Neuronal stem cell (in vitro differentiated cells): ENCODE measurements around the gene PMF1.
A peak's percentile ranks its signal among the peaks of the same experiment; 100 is the strongest.
"Not testable (repeated sequence)": the region's sequence is repeated elsewhere in the genome, so short reads cannot be mapped to it uniquely, and the experiment has no call there.

Experiments
- DNase-seq: peaks from one replicate; pipeline ENCODE4 v3.0.0-alpha.2; 2013; ENCODE audit warnings: low spot score
- H2AFZ ChIP-seq: one replicate; pipeline ENCODE4 v1.6.1; 2013; ENCODE audit warnings: mild to moderate bottlenecking, low read length, inconsistent platforms
- H2AK5ac ChIP-seq: 2 replicates; pipeline ENCODE4 v1.6.1; 2013; ENCODE audit warnings: low read depth, mild to moderate bottlenecking, inconsistent platforms, low read length, moderate library complexity, mixed read lengths
- H2BK120ac ChIP-seq: 2 replicates; pipeline ENCODE4 v1.6.1; 2013; ENCODE audit warnings: low read depth, mild to moderate bottlenecking, inconsistent platforms, low read length, moderate library complexity, mixed read lengths
- H2BK12ac ChIP-seq: one replicate; pipeline ENCODE4 v1.6.1; 2013; ENCODE audit warnings: low read length, inconsistent platforms
- H2BK15ac ChIP-seq: 2 replicates; pipeline ENCODE4 v1.6.1; 2013; ENCODE audit warnings: mild to moderate bottlenecking, low read length, inconsistent platforms, mixed read lengths
- H2BK5ac ChIP-seq: one replicate; pipeline ENCODE4 v1.6.1; 2013; ENCODE audit warnings: inconsistent platforms, mild to moderate bottlenecking, low read length, moderate library complexity
- H3K14ac ChIP-seq: one replicate; pipeline ENCODE4 v1.6.1; 2013; ENCODE audit warnings: low read length, inconsistent platforms
- H3K18ac ChIP-seq: 2 replicates; pipeline ENCODE4 v1.6.1; 2013; ENCODE audit warnings: low read length, inconsistent platforms
- H3K23ac ChIP-seq: 2 replicates; pipeline ENCODE4 v1.6.1; 2013; ENCODE audit warnings: low read depth, mild to moderate bottlenecking, mixed read lengths, low read length, inconsistent platforms; ENCODE audit not compliant: poor library complexity
- H3K27ac ChIP-seq: replicated peaks from 3 replicates; pipeline ENCODE4 v1.5.1; 2013; ENCODE audit warnings: low read length, inconsistent platforms
- H3K27me3 ChIP-seq, 3 experiments: 2 replicates each; pipeline ENCODE4 v1.6.1; 2013; ENCODE audit warnings: low read length in 3 of 3, mild to moderate bottlenecking in 2 of 3, inconsistent platforms in 1 of 3, low read depth in 1 of 3, mixed read lengths in 1 of 3, moderate library complexity in 1 of 3; ENCODE audit not compliant: control insufficient read depth in 3 of 3, insufficient read depth in 3 of 3
- H3K36me3 ChIP-seq, 2 donors: replicated peaks in 1 of 2; 2 replicates each; pipeline ENCODE4 v1.6.1; 2013; ENCODE audit warnings: low read length in 2 of 2; ENCODE audit not compliant: control insufficient read depth in 2 of 2, insufficient read depth in 2 of 2
- H3K4ac ChIP-seq: 2 replicates; pipeline ENCODE4 v1.6.1; 2013; ENCODE audit warnings: inconsistent platforms, mild to moderate bottlenecking, low read length, moderate library complexity
- H3K4me1 ChIP-seq, 2 donors: 1 replicate in 1 of 2; 2 replicates in 1 of 2; pipeline ENCODE4 v1.6.1; 2013; ENCODE audit warnings: low read length in 2 of 2, low read depth in 1 of 2; ENCODE audit not compliant: control insufficient read depth in 2 of 2, insufficient read depth in 1 of 2
- H3K4me2 ChIP-seq: one replicate; pipeline ENCODE4 v1.6.1; 2013; ENCODE audit warnings: mild to moderate bottlenecking, low read length, inconsistent platforms; ENCODE audit not compliant: insufficient read depth, poor library complexity, severe bottlenecking
- H3K4me3 ChIP-seq, 2 donors: 2 replicates each; pipeline ENCODE4 v1.5.1; 2013; ENCODE audit warnings: low read length in 2 of 2, mild to moderate bottlenecking in 2 of 2, inconsistent platforms in 1 of 2, moderate library complexity in 1 of 2
- H3K79me1 ChIP-seq: one replicate; pipeline ENCODE4 v1.6.1; 2013; ENCODE audit warnings: low read depth, mild to moderate bottlenecking, inconsistent platforms, low read length, moderate library complexity
- H3K9ac ChIP-seq: one replicate; pipeline ENCODE4 v1.6.1; 2013; ENCODE audit warnings: mild to moderate bottlenecking, low read depth, low read length, inconsistent platforms; ENCODE audit not compliant: poor library complexity
- H3K9me3 ChIP-seq, 2 donors: replicated peaks in 1 of 2; 2 replicates each; pipeline versions ENCODE3 to v1.6.1; 2013; ENCODE audit warnings: low read length in 2 of 2, mild to moderate bottlenecking in 2 of 2, inconsistent platforms in 1 of 2, low read depth in 1 of 2, mixed read lengths in 1 of 2, moderate library complexity in 1 of 2; ENCODE audit not compliant: control insufficient read depth in 2 of 2, insufficient read depth in 1 of 2
- H4K8ac ChIP-seq: one replicate; pipeline ENCODE4 v1.6.1; 2013; ENCODE audit warnings: low read depth, mild to moderate bottlenecking, inconsistent platforms, low read length, moderate library complexity
- H4K91ac ChIP-seq: one replicate; pipeline ENCODE4 v1.6.1; 2013; ENCODE audit warnings: low read length, low read depth, mild to moderate bottlenecking, inconsistent platforms; ENCODE audit not compliant: poor library complexity
- WGBS, 2 donors: extraction: QIAGEN DNeasy Blood & Tissue Kit; methylation state at CpG; one replicate each; pipeline ENCODE4 v1.1.7; 2013; ENCODE audit warnings: missing lambda C conversion rate in 2 of 2, mixed read lengths in 1 of 2; ENCODE audit not compliant: insufficient read length in 2 of 2, insufficient replicate concordance in 1 of 2; ENCODE audit errors: extremely low coverage in 2 of 2; 5-methylcytosine and 5-hydroxymethylcytosine counted together

The PMF1 gene

GRCh38 chr1:156180471-156180870 is 32.3 kb upstream of the PMF1 start:
- WGBS, 2 donors, result no CpG with 5 or more reads among the region's 3 CpGs
- H3K4ac ChIP-seq, result no peak overlapping the region
- no peaks in the 10 kb centered on the region for H3K79me1 ChIP-seq
- H3K27me3 ChIP-seq, result peaks cover 0 to 10% (median 0%) of the 10 kb centered on the region in 3 experiments
- no peak overlapping the region for H2BK5ac ChIP-seq
- H2BK120ac ChIP-seq, result no peak overlapping the region
- no peak overlapping the region for H3K18ac ChIP-seq
- H4K91ac ChIP-seq, result no peak overlapping the region
- H3K4me3 ChIP-seq, result no peak overlapping the region
- peak overlapping the region; percentile 63 for H2AK5ac ChIP-seq
- H3K14ac ChIP-seq, result no peak overlapping the region
- H3K9me3 ChIP-seq, result peaks cover 0 to under 1% of the 10 kb centered on the region in 2 donors
- H4K8ac ChIP-seq, result no peak overlapping the region
- H2BK15ac ChIP-seq, result no peak overlapping the region
- no peak overlapping the region for H3K9ac ChIP-seq
- no peak overlapping the region for H3K27ac ChIP-seq
- H3K23ac ChIP-seq, result no peak overlapping the region
- no peak overlapping the region for H2AFZ ChIP-seq
- no peak overlapping the region for H2BK12ac ChIP-seq
- H3K36me3 ChIP-seq, result no peaks in the 10 kb centered on the region
- no peak for DNase-seq
- peaks cover 0 to 11% of the 10 kb centered on the region in 2 donors for H3K4me1 ChIP-seq
- H3K4me2 ChIP-seq, result no peak overlapping the region

GRCh38 chr1:156181391-156181924 is 31.3 kb upstream of the PMF1 start:
- H3K14ac ChIP-seq, H2BK12ac ChIP-seq, H3K4ac ChIP-seq, H2AK5ac ChIP-seq, H3K23ac ChIP-seq, H2BK120ac ChIP-seq, H3K4me3 ChIP-seq, H3K9ac ChIP-seq, H3K18ac ChIP-seq, H3K27ac ChIP-seq, H4K91ac ChIP-seq, H3K27me3 ChIP-seq, H3K4me2 ChIP-seq, H3K36me3 ChIP-seq, H3K79me1 ChIP-seq, DNase-seq, H2BK5ac ChIP-seq, H4K8ac ChIP-seq, H3K9me3 ChIP-seq, H2BK15ac ChIP-seq: not testable (repeated sequence)
- peaks cover 0 to 11% of the 10 kb centered on the region in 2 donors for H3K4me1 ChIP-seq
- peak overlapping the region; percentile 82 for H2AFZ ChIP-seq
- no CpG with 5 or more reads among the region's 8 CpGs for WGBS, 2 donors

- H3K36me3 ChIP-seq, H3K4ac ChIP-seq, H3K27me3 ChIP-seq, H3K23ac ChIP-seq, H3K79me1 ChIP-seq, H3K9ac ChIP-seq, H2BK15ac ChIP-seq, H2BK5ac ChIP-seq, H3K14ac ChIP-seq, H3K9me3 ChIP-seq, DNase-seq, H4K8ac ChIP-seq, H3K4me3 ChIP-seq, H2BK120ac ChIP-seq, H4K91ac ChIP-seq, H3K27ac ChIP-seq, H3K4me2 ChIP-seq: not testable (repeated sequence)
- H2AK5ac ChIP-seq, result peak overlapping the region; percentile 75
- peaks cover 0 to 11% of the 10 kb centered on the region in 2 donors for H3K4me1 ChIP-seq
- H2AFZ ChIP-seq, result peak overlapping the region; percentile 82
- peak overlapping the region; percentile 65 for H3K18ac ChIP-seq
- no CpG with 5 or more reads among the region's 12 CpGs for WGBS, 2 donors
- H2BK12ac ChIP-seq, result peak overlapping the region; percentile 98
Measured at GRCh38 chr1:156182010-156182779, 30.6 kb upstream of the PMF1 start.

GRCh38 chr1:156186347-156187177 is 26.2 kb upstream of the PMF1 start:
- H3K4me3 ChIP-seq, H3K36me3 ChIP-seq, H2BK15ac ChIP-seq, H3K4me1 ChIP-seq, H2BK120ac ChIP-seq, H2BK12ac ChIP-seq, H4K8ac ChIP-seq, H3K79me1 ChIP-seq, H3K9ac ChIP-seq, H3K4ac ChIP-seq, H2AFZ ChIP-seq, H4K91ac ChIP-seq, H3K18ac ChIP-seq, H3K27ac ChIP-seq, H2AK5ac ChIP-seq, H3K27me3 ChIP-seq, DNase-seq, H3K23ac ChIP-seq, H3K4me2 ChIP-seq, H3K14ac ChIP-seq, H2BK5ac ChIP-seq: not testable (repeated sequence)
- peaks cover 0 to 16% of the 10 kb centered on the region in 2 donors for H3K9me3 ChIP-seq
- no CpG with 5 or more reads among the region's 2 CpGs for WGBS, 2 donors
